ENCODE data around the gene TRIM24. TPM values are rescaled to one million over a fixed set of nuclear protein-coding genes. Genes with fewer than 3 reads are reported as not detected.

Gene TRIM24
- total and polyA plus RNA-seq, 2 experiments from 2014 or later, result 3.4 to 7.5 TPM

DNA sequence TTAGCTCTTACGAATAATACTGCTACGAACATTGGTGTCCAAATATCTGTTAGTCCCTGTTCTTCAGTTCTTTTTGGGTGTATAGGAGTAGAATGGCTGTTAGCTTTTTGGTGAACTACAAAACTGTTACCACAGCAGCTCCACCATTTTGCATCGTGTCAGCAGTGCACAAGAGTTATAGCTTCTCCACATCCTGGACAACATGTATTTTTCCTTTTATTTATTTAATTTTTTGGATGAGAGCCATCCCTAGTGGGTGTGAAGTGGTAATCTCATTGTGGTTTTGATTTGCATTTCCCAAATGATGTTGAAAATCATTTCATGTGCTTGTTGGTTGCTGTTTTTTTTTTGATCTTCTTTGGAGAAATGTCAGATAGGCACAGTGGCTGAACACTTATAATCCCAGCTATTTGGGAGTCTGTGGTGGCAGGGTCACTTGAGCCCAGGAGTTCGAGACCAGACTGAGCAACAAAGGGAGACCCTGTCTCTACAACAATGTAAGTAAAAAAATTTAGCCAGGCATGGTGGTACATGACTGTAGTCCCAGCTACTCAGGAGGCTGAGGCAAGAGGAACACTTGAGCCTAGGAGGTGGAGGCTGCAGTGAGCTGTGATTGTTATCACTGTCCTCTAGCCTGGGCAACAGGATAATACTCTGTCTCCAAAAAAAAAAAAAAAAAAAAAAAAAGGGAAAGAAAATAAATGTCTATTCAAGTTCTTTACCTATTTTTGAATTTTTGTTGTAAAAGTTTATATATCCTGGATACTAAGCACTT, 31.7 kb downstream of the TRIM24 start:
- DNase-seq, result no peak
- no peak overlapping the region for H3K9ac ChIP-seq
- H3K36me3 ChIP-seq (ENCODE audit: low read depth), result no peaks in the 10 kb centered on the region
- no peaks in the 10 kb centered on the region for H4K20me1 ChIP-seq (ENCODE audit: insufficient read depth)
- no peaks in the 10 kb centered on the region for H3K9me3 ChIP-seq (ENCODE audit: low read depth)
- no peak for TF ChIP-seq EZH2phosphoT487 (IDR thresholded peaks at IDR 0.05; ENCODE audit: insufficient read depth, low read depth)
- TF ChIP-seq EZH2 (IDR thresholded peaks at IDR 0.05; ENCODE audit: insufficient read depth, poor library complexity, severe bottlenecking), result no peak
- WGBS, 2 experiments (ENCODE audit: low coverage in 1 of 2, low lambda C conversion rate in 2 of 2, missing lambda C conversion rate in 2 of 2), result 80 to 81% methylated on average over 4 of the region's 4 CpGs
- no peak overlapping the region for H2AFZ ChIP-seq
- H3K27me3 ChIP-seq (replicated peaks; ENCODE audit: insufficient read depth), result no peaks in the 10 kb centered on the region
- H3K4me1 ChIP-seq (ENCODE audit: insufficient read depth), result no peaks in the 10 kb centered on the region
- H3K4me2 ChIP-seq (ENCODE audit: unreplicated experiment), result no peak overlapping the region
- H3K4me3 ChIP-seq, result no peak overlapping the region
- no peaks in the 10 kb centered on the region for H3F3A ChIP-seq (ENCODE audit: insufficient read depth)
- H3K9me2 ChIP-seq (ENCODE audit: insufficient read depth), result no peaks in the 10 kb centered on the region
- no peak overlapping the region for H3K27ac ChIP-seq
- H3K79me2 ChIP-seq (ENCODE audit: insufficient read depth), result peaks cover 97% of the 10 kb centered on the region
- in situ Hi-C loops (cut with MboI), result no loop called here

GRCh38 chr7:138492423-138492822, 32.4 kb downstream of the TRIM24 start:
- TF ChIP-seq EZH2phosphoT487 (IDR thresholded peaks at IDR 0.05; ENCODE audit: insufficient read depth, low read depth) (no peak), EZH2 (IDR thresholded peaks at IDR 0.05; ENCODE audit: insufficient read depth, poor library complexity, severe bottlenecking) (no peak)
- no peak overlapping the region for H2AFZ ChIP-seq

DNA sequence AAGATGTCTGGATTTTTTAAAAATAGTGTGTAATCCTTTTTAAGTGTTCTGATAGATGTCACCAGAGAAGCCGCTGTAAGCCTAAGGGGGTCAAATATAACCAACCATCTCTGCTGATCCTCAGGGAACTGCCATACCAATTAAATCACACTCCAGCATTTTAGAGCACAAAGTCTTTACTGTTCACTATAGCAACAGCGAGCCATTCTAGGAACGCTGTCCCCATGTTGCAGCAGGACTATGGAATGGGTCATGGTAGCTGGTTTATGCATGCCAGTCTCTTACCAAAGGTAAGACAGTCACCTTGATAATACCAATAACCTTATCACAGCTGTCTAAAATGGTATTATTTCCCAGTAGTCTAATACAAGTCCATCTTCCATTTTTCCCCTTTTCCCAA, 33.5 kb downstream of the TRIM24 start:
- Histone ChIP-seq H3K9me3 (ENCODE audit: low read depth) (no peaks in the 10 kb centered on the region), H3K9ac (no peak overlapping the region), H4K20me1 (ENCODE audit: insufficient read depth) (no peaks in the 10 kb centered on the region), H3K36me3 (ENCODE audit: low read depth) (no peaks in the 10 kb centered on the region), H2AFZ (no peak overlapping the region), H3K4me3 (no peak overlapping the region), H3K79me2 (ENCODE audit: insufficient read depth) (peaks cover 98% of the 10 kb centered on the region), H3K27me3 (replicated peaks; ENCODE audit: insufficient read depth) (no peaks in the 10 kb centered on the region), H3F3A (ENCODE audit: insufficient read depth) (no peaks in the 10 kb centered on the region), H3K9me2 (ENCODE audit: insufficient read depth) (no peaks in the 10 kb centered on the region), H3K4me1 (ENCODE audit: insufficient read depth) (no peaks in the 10 kb centered on the region), H3K4me2 (ENCODE audit: unreplicated experiment) (no peak overlapping the region), H3K27ac (no peak overlapping the region)
- WGBS, 2 experiments (ENCODE audit: low coverage in 1 of 2, low lambda C conversion rate in 2 of 2, missing lambda C conversion rate in 2 of 2), result 98 to 100% methylated on average over 3 of the region's 3 CpGs
- TF ChIP-seq EZH2 (IDR thresholded peaks at IDR 0.05; ENCODE audit: insufficient read depth, poor library complexity, severe bottlenecking), result no peak
- TF ChIP-seq EZH2phosphoT487 (IDR thresholded peaks at IDR 0.05; ENCODE audit: insufficient read depth, low read depth), result no peak
- DNase-seq, result no peak
- in situ Hi-C loops (cut with MboI), result no loop called here

More at GRCh38 chr7:138492423-138492822, 32.4 kb downstream of the TRIM24 start:
- H3K9me3 ChIP-seq (ENCODE audit: low read depth), result no peaks in the 10 kb centered on the region
- no peak overlapping the region for H3K9ac ChIP-seq
- in situ Hi-C loops (cut with MboI), result no loop called here
- 96 to 99% methylated on average over 4 of the region's 4 CpGs for WGBS, 2 experiments (ENCODE audit: low coverage in 1 of 2, low lambda C conversion rate in 2 of 2, missing lambda C conversion rate in 2 of 2)
- no peak overlapping the region for H3K4me2 ChIP-seq (ENCODE audit: unreplicated experiment)
- no peaks in the 10 kb centered on the region for H3K9me2 ChIP-seq (ENCODE audit: insufficient read depth)
- H3K27me3 ChIP-seq (replicated peaks; ENCODE audit: insufficient read depth), result no peaks in the 10 kb centered on the region
- H3K36me3 ChIP-seq (ENCODE audit: low read depth), result no peaks in the 10 kb centered on the region
- no peak overlapping the region for H3K4me3 ChIP-seq
- DNase-seq, result no peak
- H3K27ac ChIP-seq, result no peak overlapping the region
- H3F3A ChIP-seq (ENCODE audit: insufficient read depth), result no peaks in the 10 kb centered on the region
- no peaks in the 10 kb centered on the region for H3K4me1 ChIP-seq (ENCODE audit: insufficient read depth)
- no peaks in the 10 kb centered on the region for H4K20me1 ChIP-seq (ENCODE audit: insufficient read depth)
- peaks cover 98% of the 10 kb centered on the region for H3K79me2 ChIP-seq (ENCODE audit: insufficient read depth)

GRCh38 chr7:138495485-138495884, 35.4 kb downstream of the TRIM24 start:
- H3K4me1 ChIP-seq (ENCODE audit: insufficient read depth), result no peaks in the 10 kb centered on the region
- H3K36me3 ChIP-seq (ENCODE audit: low read depth), result no peaks in the 10 kb centered on the region
- no peaks in the 10 kb centered on the region for H4K20me1 ChIP-seq (ENCODE audit: insufficient read depth)
- H3K79me2 ChIP-seq (ENCODE audit: insufficient read depth), result peaks cover 98% of the 10 kb centered on the region
- no peak for TF ChIP-seq EZH2phosphoT487 (IDR thresholded peaks at IDR 0.05; ENCODE audit: insufficient read depth, low read depth)
- no peak for TF ChIP-seq EZH2 (IDR thresholded peaks at IDR 0.05; ENCODE audit: insufficient read depth, poor library complexity, severe bottlenecking)
- no peak overlapping the region for H3K4me3 ChIP-seq
- 90 to 95% methylated on average over 1 of the region's 1 CpG for WGBS, 2 experiments (ENCODE audit: low coverage in 1 of 2, low lambda C conversion rate in 2 of 2, missing lambda C conversion rate in 2 of 2)
- H2AFZ ChIP-seq, result no peak overlapping the region
- H3K9me3 ChIP-seq (ENCODE audit: low read depth), result no peaks in the 10 kb centered on the region
- H3K27ac ChIP-seq, result no peak overlapping the region
- no peak overlapping the region for H3K9ac ChIP-seq
- no peak for DNase-seq
- H3K27me3 ChIP-seq (replicated peaks; ENCODE audit: insufficient read depth), result no peaks in the 10 kb centered on the region
- H3K9me2 ChIP-seq (ENCODE audit: insufficient read depth), result no peaks in the 10 kb centered on the region
- in situ Hi-C loops (cut with MboI), result no loop called here
- no peaks in the 10 kb centered on the region for H3F3A ChIP-seq (ENCODE audit: insufficient read depth)
- no peak overlapping the region for H3K4me2 ChIP-seq (ENCODE audit: unreplicated experiment)

Data from GM23248 (cell line).